K562 (cell line): Measurements from ENCODE around the gene PRRT2. TPM values are rescaled to one million over a fixed set of nuclear protein-coding genes. Genes with fewer than 3 reads are reported as not detected.

Experiments
- CBFB ChIP-seq: sonication (generic); formaldehyde crosslinking; IDR thresholded peaks from 2 replicates; pipeline ENCODE4 v1.4.0; 2020; ENCODE audit warnings: mild to moderate bottlenecking, missing genetic modification reagents
- ETV6 ChIP-seq, 3 experiments: fragments of 150-350 bp in 1 of 3; sonication (generic) in 1 of 3; formaldehyde crosslinking in 1 of 3; IDR thresholded peaks; 2 replicates each; pipeline versions ENCODE4 v1.6.1 to v1.8.0; 2014 to 2022; ENCODE audit warnings: borderline replicate concordance in 2 of 3, low read depth in 2 of 3, antibody characterized with exemption in 1 of 3, low read length in 1 of 3, mild to moderate bottlenecking in 1 of 3, missing genetic modification reagents in 1 of 3
- GABPA ChIP-seq: fragments of 200-800 bp; sonication (Bioruptor generic); conservative IDR thresholded peaks from 2 replicates; pipeline ENCODE4 v1.6.1; 2016; ENCODE audit warnings: low read depth, missing genetic modification characterization, missing compliant biosample characterization
- HCFC1 ChIP-seq: IDR thresholded peaks from 2 replicates; pipeline ENCODE4 v1.6.1; 2012; ENCODE audit warnings: low read depth, low read length, improper control_type of control experiment
- HNRNPH1 ChIP-seq: fragments of 200-400 bp; formaldehyde crosslinking; optimal IDR thresholded peaks from 2 replicates; pipeline ENCODE3; 2017; ENCODE audit warnings: low read depth, mild to moderate bottlenecking, low read length, moderate library complexity
- PHF21A ChIP-seq: fragments of 450-650 bp; IDR thresholded peaks from 2 replicates; pipeline ENCODE4 v1.6.1; 2017; ENCODE audit warnings: low read depth, borderline replicate concordance
- POLR2A ChIP-seq: fragments of 450-650 bp; conservative IDR thresholded peaks from 2 replicates; pipeline ENCODE4 v1.6.1; 2016
- POLR2AphosphoS5 ChIP-seq: IDR thresholded peaks from 2 replicates; pipeline ENCODE4 v1.6.1; 2011; ENCODE audit warnings: mild to moderate bottlenecking, low read depth, low read length, moderate library complexity; ENCODE audit not compliant: control insufficient read depth, insufficient read depth
- SAFB ChIP-seq: fragments of 200-400 bp; formaldehyde crosslinking; IDR thresholded peaks from 2 replicates; pipeline ENCODE4 v1.6.1; 2017; ENCODE audit warnings: low read depth, low read length, borderline replicate concordance
- SAP30 ChIP-seq: fragments of 200-600 bp; sonication (generic); IDR thresholded peaks from 2 replicates; pipeline ENCODE4 v1.6.1; 2012; ENCODE audit warnings: borderline replicate concordance, low read depth, mild to moderate bottlenecking, moderate library complexity, low read length, control low read depth, inconsistent platforms; ENCODE audit not compliant: insufficient read depth, poor library complexity, severe bottlenecking
- SOX6 ChIP-seq: fragments of 450-650 bp; IDR thresholded peaks from 2 replicates; pipeline ENCODE4 v1.6.1; 2014; ENCODE audit warnings: mild to moderate bottlenecking
- TCF3 ChIP-seq: sonication (generic); formaldehyde crosslinking; IDR thresholded peaks from 2 replicates; pipeline ENCODE4 v1.4.0; 2020; ENCODE audit warnings: mild to moderate bottlenecking, missing genetic modification reagents
- TEAD1 ChIP-seq, 2 experiments: fragments of 450-650 bp in 1 of 2; sonication (generic) in 1 of 2; formaldehyde crosslinking; IDR thresholded peaks; 2 replicates each; pipeline versions ENCODE4 v1.4.0 to v1.8.0; 2020 to 2022; ENCODE audit warnings: mild to moderate bottlenecking in 2 of 2, missing genetic modification reagents in 1 of 2
- ZBTB12 ChIP-seq: fragments of 250-450 bp; sonication (Bioruptor Pico); IDR thresholded peaks from 2 replicates; pipeline ENCODE4 v1.4.0; 2020
- ZNF124 ChIP-seq: sonication (generic); formaldehyde crosslinking; IDR thresholded peaks from 2 replicates; pipeline ENCODE4 v1.8.1; 2022; ENCODE audit warnings: missing genetic modification reagents
- ZSCAN29 ChIP-seq: fragments of 450-650 bp; IDR thresholded peaks from 2 replicates; pipeline ENCODE4 v1.6.1; 2017
- ZZZ3 ChIP-seq: fragments of 450-650 bp; IDR thresholded peaks from 2 replicates; pipeline ENCODE4 v1.6.1; 2016; ENCODE audit warnings: antibody characterized with exemption, mild to moderate bottlenecking, moderate library complexity
- polyA plus RNA-seq, 8 experiments: library from polyadenylated mRNA; depleted of rRNA in 4 of 8; stranded (reverse) in 5 of 8; unstranded in 3 of 8; fragments of >200 nt; fragmentation: Nextera tagmentation in 2 of 8; fragmentation: Illumina TruSeq in 1 of 8; extraction: Ambion mirVana in 2 of 8; extraction: Trizol in 1 of 8; gene quantifications; 2 replicates each; pipeline versions ENCODE4 v1.2.1 to v1.2.3, GENCODE V29; 2011 to 2014; ENCODE audit warnings: inconsistent platforms in 1 of 8, missing spikeins in 1 of 8
- total RNA-seq, 7 experiments: library from RNA; depleted of rRNA in 6 of 7; stranded (reverse); fragments of >200 nt in 6 of 7; fragmentation: Illumina TruSeq in 2 of 7; extraction: Trizol in 2 of 7; gene quantifications; 2 replicates each; pipeline versions ENCODE4 v1.2.1 to v1.2.3, GENCODE V29; 2011 to 2021; ENCODE audit warnings: low replicate concordance in 1 of 7
- TF ChIP-seq, protein P1 (sequence below), 2 experiments: fragments of 450-650 bp; formaldehyde crosslinking in 1 of 2; IDR thresholded peaks; 2 replicates each; pipeline versions ENCODE4 v1.4.0 to v1.6.1; 2014 to 2020; ENCODE audit warnings: mild to moderate bottlenecking in 2 of 2, borderline replicate concordance in 1 of 2, low read depth in 1 of 2

The PRRT2 gene
- total and polyA plus RNA-seq, 9 of the 15 experiments (the other 6 are each of a cell fraction or from before 2014, with no cell fraction given) = 0.11 to 1.0 (median 0.42) TPM; not detected in 2

DNA sequence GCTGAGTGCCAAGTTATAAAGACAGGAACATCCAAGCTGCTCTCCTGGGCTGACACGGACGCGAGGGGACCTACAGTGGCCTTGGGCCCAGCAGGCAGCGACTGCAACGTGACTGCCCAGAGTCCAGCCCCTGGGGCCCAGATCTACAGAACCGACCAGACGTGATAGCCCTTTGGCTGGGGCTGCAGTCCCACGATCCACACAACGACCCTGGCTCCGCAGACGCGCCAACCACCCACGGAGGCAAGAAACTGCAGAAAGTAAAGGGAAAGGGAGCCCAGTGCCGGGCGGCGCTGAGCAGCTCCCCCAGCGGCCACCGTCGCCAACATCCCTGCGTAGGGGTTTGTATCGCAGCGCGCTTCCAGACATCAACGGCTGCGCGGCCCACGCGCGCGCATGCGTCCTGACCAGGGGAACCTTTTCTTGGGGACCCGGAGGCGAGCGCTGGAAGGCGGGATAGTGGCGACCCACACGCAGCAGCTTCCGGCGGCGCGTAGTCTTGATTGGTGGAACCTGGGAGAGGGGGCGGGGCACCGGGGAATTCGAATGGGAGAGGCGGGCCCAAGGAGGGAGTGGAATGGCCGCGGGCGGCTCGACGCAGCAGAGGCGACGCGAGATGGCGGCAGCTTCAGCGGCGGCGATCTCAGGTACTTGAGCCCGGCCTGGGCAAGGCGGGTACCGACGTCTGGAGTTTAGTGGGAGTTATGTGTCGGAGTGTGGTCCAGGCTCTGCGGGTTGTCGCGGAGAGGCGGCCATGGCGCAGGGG is 21.6 kb upstream of the PRRT2 start, which contains the start of gene KIF22 (continued):
- TF ChIP-seq SOX6 (peak; percentile 53; the same call in 1 of the 2 replicates), ETV6 (IDR thresholded peaks at IDR 0.05; ENCODE audit: borderline replicate concordance in 1 of 2, low read depth in 2 of 2, low read length in 1 of 2) (no peak; a peak in 1 of 4 replicates), ETV6 (CRISPR knock-in tag; IDR thresholded peaks at IDR 0.05; ENCODE audit: borderline replicate concordance) (0 out of 2 replicates have a peak, but pooled peaks have one; percentile 25), SAFB (peak; percentile 87), POLR2A (peak; percentile 94), POLR2AphosphoS5 (peak; percentile 70), TCF3 (CRISPR knock-in tag) (peak; percentile 4; the same call in 1 of the 2 replicates), ZZZ3 (no peak), HCFC1 (peak; percentile 80), ZBTB12 (CRISPR knock-in tag) (no peak), CBFB (CRISPR knock-in tag) (peak; percentile 11; the same call in 1 of the 2 replicates), ZNF124 (no peak), SAP30 (peak; percentile 86), ZSCAN29 (no peak), PHF21A (0 out of 2 replicates have a peak, but pooled peaks have one; percentile 59), HNRNPH1 (no peak), GABPA (tag) (peak; percentile 98), TEAD1 (CRISPR knock-in tag; IDR thresholded peaks at IDR 0.05) (no peak)
- TF ChIP-seq, protein P1, sequence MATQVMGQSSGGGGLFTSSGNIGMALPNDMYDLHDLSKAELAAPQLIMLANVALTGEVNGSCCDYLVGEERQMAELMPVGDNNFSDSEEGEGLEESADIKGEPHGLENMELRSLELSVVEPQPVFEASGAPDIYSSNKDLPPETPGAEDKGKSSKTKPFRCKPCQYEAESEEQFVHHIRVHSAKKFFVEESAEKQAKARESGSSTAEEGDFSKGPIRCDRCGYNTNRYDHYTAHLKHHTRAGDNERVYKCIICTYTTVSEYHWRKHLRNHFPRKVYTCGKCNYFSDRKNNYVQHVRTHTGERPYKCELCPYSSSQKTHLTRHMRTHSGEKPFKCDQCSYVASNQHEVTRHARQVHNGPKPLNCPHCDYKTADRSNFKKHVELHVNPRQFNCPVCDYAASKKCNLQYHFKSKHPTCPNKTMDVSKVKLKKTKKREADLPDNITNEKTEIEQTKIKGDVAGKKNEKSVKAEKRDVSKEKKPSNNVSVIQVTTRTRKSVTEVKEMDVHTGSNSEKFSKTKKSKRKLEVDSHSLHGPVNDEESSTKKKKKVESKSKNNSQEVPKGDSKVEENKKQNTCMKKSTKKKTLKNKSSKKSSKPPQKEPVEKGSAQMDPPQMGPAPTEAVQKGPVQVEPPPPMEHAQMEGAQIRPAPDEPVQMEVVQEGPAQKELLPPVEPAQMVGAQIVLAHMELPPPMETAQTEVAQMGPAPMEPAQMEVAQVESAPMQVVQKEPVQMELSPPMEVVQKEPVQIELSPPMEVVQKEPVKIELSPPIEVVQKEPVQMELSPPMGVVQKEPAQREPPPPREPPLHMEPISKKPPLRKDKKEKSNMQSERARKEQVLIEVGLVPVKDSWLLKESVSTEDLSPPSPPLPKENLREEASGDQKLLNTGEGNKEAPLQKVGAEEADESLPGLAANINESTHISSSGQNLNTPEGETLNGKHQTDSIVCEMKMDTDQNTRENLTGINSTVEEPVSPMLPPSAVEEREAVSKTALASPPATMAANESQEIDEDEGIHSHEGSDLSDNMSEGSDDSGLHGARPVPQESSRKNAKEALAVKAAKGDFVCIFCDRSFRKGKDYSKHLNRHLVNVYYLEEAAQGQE (IDR thresholded peaks at IDR 0.05; ENCODE audit: borderline replicate concordance) = peak; percentile 34; the same call in 1 of the 2 replicates
- TF ChIP-seq, protein P1 (CRISPR knock-in tag; IDR thresholded peaks at IDR 0.05; ENCODE audit: low read depth) = no peak; the same call in 1 of the 2 replicates
